HG03175 (cell line): ENCODE results near the gene OR51V1.
"Not testable (repeated sequence)": the region's sequence is repeated elsewhere in the genome, so short reads cannot be mapped to it uniquely, and the experiment has no call there.

Experiments
- ATAC-seq: cut with Tn5 transposase; IDR thresholded peaks from one replicate; pipeline ENCODE4 v1.9.1; 2021; ENCODE audit warnings: mild to moderate bottlenecking, moderate library complexity; ENCODE audit not compliant: unreplicated experiment

Gene OR51V1

GRCh38 chr11:5171856-5172255 lies 28.6 kb downstream of the OR51V1 start:
- ATAC-seq: no peak

- ATAC-seq: not testable (repeated sequence)
These were observed 34.6 kb downstream of the OR51V1 start for GRCh38 chr11:5165898-5166297.

- ATAC-seq: not testable (repeated sequence)
These were observed 35.7 kb downstream of the OR51V1 start for GRCh38 chr11:5164807-5165206.

- not testable (repeated sequence) for ATAC-seq
These were observed 39.4 kb downstream of the OR51V1 start for GRCh38 chr11:5161045-5161444.

- ATAC-seq: not testable (repeated sequence)
These were observed 40.3 kb downstream of the OR51V1 start for GRCh38 chr11:5160217-5160616.

GRCh38 chr11:5159806-5160205 lies 40.7 kb downstream of the OR51V1 start:
- ATAC-seq: no peak

GRCh38 chr11:5154657-5155056 lies 45.8 kb downstream of the OR51V1 start, which contains the start of gene OR52A1:
TSS of gene OR52A1 (minus strand) at chr11:5154757. CDS start at chr11:5152369, 2,388 bp downstream.
- no peak for ATAC-seq

- ATAC-seq: no peak
These were observed 46.7 kb downstream of the OR51V1 start for GRCh38 chr11:5153574-5154431.

GRCh38 chr11:5151713-5152153 lies 48.7 kb downstream of the OR51V1 start:
- no peak for ATAC-seq
